ENCODE measurements around the gene OLA1. TPM values are rescaled to one million over a fixed set of nuclear protein-coding genes. Genes with fewer than 3 reads are reported as not detected.

OLA1 gene
- total RNA-seq, 1 donor from 2014 or later: 103 TPM

DNA sequence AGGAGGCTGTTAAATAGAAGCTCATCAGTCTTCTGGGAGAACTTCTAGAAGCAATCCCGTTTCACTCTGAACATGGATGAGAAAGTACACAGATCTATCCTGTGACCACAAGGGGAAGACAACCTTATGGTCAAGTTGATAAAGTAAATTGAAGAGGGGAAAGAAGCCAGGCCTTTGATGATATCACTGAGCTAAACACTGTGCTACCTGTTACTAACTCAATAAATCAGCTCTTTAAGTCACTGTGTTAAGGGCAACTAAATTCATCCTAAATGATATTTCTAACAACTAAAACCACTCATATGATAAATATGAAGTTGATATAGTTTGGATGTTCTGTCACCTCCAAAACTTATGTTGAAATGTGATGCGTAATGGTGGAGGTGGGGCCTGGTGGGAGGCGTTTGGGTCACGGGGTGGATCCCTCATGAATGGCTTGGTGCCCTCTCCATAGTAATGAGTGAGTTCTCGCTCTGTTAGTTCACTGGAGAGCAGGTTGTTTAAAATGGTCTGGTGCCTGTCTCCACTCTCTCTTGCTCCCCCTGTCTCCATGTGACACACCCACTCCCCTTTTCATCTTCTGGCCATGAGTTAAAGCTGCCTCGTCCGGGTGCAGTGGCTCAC, 23.6 kb downstream of the OLA1 start:
- DNase-seq: no peak

DNA sequence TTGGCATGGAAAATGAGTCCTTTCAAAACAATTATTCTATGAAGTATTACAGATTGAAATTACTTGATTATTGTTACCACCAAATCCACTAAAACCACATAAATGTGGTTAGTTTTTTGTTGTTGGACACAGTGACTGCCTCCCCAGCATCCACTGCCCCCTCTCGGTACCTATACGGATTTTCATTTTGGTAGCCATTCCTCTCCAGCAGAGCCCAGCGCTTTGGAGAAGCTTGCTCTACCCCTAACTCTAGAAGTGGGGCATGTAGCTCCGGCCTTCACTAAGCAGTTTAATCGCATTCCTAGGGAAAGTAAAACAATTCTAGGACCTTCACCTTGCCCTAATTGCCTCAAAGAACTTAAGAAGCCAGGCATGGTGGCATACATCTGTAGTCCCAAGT, 24.2 kb downstream of the OLA1 start:
- no peak for DNase-seq

DNA sequence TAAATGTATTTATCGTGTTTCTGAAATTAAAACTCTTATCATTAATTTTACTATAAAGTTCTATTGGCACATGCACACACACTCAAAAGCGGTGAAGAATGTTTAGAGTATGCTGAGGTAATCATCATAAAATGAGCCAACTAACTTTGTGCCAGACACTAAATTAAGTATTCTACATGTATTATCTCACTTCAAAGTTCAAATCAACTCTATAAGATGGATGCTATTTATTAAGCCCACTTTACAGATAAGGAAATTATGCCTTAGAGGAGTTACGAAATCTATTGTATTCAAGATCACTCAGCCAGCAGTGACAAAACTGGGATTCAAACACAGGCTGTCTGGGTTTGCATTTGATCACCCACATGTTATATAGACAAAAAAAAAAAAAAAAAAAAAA, 24.9 kb downstream of the OLA1 start:
- no peak for DNase-seq

DNA sequence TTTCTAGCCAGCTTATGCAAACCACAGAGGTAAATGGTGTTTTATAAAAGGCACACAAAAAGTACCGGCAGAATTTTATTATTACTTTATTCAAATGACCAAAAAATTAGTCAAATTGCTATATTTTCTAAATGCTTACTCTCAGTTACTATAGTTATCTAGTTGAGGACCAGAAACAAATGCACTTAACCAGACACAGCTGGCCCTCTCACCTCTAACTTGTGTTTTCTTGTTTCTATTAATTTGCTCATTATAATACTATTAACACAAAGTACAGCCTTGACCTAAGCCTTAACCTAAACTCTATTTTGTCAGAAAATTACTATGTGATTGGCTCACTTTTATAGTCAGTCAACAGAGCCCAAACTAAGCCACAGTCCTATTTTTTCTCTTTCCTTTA, 26.2 kb downstream of the OLA1 start:
- DNase-seq: no peak

DNA sequence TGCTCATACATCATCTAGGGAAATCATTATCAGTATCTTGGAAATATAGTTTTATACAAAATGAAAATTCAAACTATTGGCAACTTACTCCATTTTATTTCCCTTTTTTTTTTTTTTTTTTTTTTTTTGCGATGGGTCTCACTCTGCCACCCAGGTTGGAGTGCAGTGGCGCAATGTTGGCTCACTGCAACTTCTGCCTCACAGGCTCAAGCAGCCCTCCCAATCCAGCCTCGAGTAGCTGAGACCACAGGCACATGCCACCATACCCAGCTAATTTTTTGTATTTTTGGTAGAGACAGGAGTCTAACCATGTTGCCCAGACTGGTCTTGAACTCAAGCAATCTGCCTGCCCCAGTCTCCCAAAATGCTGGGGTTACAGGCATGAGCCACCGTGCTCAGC, 29.0 kb downstream of the OLA1 start:
- no peak for DNase-seq

DNA sequence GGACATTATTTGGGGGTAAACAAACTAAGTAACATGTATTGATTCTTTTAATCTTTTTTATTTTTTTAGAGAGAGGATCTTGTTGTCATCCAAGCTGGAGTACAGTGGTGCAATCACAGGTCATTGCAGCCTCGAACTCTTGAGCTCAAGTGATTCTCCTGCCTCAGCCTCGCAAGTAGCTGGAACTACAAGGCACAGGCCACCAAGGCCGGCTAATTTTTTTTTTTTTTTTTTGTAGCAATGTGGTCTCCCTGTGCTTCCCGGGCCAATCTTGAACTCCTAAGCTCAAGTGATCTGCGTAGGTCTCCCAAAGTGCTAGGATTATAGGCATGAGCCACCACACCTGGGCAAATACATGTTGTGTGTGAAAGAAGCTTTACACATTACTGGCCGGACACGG, 29.6 kb downstream of the OLA1 start:
- no peak for DNase-seq

DNA sequence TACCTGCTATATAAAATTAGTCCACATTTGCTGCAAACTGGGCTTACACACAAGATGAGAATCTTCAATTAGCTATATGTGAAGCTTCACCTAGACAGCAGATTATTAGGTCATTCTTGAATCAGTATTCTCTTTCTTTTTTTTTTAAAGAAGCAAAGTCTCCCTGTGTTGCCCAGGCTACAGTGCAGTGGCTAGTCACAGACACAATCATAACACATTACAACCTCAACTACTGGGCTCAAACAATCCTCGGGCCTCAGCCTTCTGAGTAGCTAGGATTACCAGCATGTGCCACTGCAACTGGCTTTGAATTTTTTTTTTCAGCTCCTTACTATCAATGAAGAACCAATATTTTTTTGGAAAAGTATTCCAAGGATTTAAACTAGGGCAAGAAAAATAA, 30.5 kb downstream of the OLA1 start:
- no peak for DNase-seq

DNA sequence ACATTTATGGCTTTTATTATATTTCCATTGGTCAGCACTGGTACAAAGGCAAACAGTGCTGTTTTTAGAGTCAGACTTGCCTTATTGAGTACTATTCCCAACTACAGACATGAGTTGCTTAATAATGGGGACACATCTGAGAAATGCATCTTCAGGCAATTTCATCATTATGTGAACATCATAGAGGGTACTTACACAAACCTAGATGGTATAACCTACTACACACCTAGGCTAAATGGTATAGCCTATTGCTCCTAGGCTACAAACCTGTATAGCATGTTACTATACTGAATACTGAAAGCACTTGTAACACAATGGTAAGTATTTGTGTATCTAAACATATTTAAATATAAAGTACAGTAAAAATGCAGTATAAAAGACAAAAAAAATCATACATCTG, 36.4 kb downstream of the OLA1 start:
- DNase-seq: no peak

DNA sequence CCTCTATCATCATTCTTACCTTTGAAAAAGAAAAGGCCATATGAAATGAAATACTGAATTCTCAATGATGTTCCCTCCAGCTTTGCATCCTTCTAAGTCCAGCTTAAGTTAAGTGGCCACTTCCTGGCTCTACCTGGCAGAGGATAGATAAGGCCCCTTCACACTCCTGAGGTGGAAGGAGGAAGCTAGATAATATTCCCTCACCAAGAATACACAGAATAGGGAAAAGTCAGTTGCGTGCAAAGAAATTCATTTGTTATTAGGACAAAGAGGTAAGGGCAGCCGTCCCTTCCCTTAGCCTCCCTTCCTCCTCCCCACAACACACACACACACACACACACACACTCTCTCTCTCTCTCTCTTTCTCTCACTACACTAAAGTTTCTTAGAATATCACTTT, 37.5 kb downstream of the OLA1 start:
- DNase-seq: no peak

DNA sequence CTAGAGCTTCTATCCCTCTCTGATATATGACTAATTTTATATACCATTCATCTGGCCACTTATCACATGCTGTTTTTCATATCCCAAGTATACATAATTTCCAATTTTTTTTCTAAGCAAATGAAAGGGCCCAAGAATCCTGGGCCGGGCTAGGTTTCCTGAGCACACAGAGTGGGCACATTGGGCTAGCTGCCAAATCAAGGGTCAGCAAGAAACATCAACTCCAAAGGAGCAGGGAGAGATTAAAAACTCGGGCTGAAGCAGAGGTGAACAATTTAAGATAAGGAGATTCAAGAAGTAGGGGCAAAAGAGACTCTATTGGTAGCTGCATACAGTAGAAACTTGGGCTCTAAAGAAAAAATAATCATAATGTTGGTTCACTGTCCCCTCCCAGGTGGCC, 39.0 kb downstream of the OLA1 start:
- no peak for DNase-seq

DNA sequence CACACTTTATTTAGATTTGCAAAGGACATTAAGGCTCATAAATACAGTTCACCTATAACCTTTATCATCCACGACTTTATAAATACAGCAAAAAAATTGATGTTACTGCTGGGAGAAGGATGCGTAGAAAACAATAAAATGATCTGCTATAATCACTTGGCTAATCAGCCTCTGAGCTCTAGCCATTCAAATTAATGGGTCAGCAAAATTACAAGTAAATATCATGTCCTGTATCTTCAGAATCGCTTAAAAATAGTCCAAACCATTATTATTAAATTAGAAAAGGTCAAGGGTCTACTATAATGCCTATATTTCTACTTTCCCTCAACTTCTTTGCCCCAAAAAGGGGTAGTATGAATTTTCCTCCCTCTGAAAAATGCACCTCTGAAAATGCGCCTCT, 40.3 kb downstream of the OLA1 start:
- no peak for DNase-seq

DNA sequence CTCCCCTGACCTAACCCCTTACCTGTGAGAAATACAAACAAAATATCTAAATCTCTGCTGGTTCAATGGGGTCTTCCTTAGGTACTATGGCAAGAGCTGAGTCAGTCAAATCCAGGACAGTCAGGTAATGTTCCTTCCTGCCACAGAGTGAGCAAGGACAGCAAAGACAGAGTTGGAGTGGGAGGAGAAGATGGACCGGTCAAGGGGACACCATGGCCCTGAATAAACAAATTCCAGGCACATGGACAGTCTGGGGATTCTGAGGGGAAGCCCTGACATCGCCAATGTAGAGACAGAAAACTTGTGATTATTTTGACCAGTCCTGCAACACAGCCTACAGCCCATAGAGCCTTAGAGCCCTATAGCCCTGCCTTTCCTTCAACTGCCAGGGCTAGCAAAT, 42.8 kb downstream of the OLA1 start:
- DNase-seq: no peak

DNA sequence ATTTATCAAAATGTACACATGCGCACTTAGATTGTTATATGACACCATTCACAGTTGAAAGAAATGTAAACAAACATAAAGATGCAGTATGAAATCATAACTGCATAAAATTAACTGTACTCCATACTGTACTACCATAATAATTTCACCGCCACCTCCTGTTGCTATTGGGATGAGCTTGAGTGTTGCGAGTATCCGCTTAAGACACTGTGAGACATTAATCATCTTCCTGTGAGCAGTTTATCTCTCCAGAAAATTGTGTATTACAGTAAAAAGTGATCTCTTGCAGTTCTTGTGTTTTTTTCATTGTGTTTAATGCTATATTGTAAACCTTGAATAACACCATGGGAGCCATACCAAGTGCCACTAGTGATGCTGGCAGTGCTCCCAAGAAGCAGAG, 46.1 kb downstream of the OLA1 start:
- DNase-seq: no peak

DNA sequence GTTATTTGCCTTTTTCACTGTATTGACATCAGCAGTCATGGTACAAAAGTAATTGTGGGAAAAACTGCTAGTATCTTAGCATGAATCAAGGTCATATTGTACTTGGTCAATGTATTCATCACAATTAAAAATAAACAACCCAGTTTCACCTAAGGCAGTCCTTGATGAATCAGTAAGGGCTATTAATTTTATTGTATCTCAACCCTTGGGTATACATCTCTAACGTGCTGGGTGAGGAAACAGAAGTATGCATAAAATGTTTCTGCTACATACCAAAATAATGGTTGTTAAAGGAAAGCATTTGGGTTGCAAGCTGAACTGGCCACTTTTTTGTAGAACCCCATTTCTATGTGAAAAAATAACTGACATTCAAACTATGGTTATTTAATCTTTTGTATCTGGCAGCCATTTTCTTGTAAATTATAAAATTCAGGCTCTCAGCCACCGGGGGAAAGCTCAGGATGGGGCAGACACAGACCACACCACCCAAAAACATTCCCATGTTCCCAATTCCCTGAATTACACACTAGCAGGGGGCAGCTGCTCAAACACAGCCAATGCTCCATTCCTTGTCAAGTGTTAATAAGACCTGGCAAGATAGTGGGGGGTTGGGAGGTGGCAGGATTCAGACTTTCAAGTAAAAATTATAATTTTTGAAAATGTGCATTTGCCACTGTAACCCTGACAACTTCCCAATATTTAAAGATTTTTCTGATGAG, 49.3 kb downstream of the OLA1 start:
- no peak for DNase-seq

DNA sequence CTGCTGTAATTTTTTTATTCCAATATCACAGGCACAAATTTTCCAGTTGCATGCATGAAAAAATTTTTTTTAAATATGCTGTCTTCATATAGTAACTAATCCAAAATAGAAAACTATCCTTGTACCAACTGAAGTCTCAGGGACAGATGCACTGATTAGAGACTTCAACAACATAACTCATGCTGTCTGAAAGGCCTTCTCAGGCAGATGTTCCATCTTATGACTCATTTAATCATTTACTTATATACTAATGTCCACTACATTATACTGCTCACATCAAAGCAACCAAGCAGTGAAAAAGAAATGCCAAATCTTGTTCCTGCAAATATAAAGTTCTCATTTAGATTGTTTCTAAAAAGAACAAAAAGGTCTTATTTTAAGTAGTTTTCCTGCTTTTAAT, 53.1 kb downstream of the OLA1 start:
- DNase-seq: peak; percentile 6

DNA sequence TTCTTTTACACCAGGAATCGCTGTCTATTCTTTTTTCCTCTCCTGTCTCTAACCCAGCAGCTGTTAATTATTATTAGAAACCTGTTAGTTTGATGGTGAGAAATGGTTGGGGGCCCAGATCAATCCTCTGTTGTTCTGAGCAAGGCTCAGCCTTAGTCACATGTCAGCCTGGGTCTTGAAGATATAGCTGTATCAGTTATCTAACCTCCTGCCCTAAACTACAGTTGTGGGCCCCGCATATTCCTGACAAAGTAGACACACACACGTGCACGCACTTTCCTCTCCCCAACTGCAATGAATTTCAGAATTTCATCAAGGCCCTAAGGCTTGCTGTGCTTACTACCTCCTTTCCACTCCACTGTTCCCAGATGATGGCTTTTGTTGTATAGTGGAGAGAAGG, 54.6 kb downstream of the OLA1 start:
- DNase-seq: no peak

DNA sequence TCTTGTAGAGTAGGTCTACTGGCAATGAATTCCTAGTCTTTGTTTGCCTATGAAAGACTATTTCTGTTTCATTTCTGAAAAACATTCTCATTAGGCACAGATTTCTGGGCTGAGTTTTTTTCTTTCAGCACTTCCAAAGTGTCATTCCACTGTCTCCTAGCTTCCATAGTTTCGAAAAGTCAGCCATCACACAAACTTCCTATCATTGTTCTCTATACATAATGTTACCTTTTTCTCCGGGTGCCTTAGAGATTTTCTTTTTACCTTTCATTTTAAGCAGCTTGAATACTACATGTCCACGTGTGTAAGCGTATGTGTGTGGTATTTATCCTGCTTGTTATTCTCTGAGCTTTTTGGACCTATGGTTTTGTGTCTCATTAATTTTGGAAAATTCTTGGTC, 55.7 kb downstream of the OLA1 start:
- no peak for DNase-seq

DNA sequence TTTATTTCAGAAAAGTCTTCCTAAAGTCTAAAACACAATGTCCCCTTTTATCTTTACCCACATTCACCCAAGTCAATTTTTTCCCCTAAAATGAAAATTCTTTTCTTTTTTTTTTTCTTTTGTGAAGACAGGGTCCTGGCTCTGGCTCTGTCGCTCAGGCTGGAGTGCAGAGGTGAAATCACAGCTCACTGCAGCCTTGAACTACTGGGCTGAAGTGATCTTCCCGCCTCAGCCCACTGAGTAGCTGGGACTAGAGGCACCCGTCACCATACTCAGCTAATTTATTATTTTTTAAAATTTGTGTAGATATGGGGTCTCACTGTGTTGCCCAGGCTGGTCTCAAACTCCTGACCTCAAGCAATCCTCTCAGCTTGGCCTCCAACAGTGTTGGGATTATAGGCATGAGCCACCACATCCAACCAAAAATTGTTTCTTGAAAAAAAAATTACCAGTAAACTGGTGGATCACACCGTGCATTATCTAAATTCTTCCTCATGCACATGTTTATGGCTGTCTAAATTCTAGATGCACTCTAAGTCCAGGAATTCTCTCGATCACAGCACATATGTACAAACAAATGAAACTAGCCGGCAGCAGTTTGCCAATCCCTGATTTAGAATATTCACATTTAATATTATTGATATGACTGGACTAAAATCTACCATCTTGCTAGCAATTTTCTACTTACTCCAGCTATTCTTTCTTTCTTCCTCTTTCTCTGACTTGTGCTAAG, 56.8 kb downstream of the OLA1 start:
- no peak for DNase-seq

DNA sequence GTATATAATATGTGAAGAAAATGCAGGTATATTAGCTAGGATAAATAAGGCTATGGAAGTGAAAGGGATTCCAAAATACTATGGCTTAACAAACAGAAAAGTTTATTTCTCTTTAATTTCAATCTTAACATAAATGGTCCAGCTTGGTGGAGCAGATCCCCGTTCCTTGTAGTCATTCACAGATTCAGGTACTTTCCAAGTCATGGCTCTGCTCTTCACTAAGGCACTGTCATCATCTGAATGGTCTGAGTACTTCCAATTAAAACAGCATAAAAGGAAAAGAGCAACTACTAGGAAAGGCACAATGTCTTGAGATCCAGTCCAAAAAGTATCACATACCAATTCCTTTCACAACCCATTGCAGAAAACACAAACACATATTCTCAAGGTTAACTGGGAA, 63.4 kb downstream of the OLA1 start:
- DNase-seq: no peak

DNA sequence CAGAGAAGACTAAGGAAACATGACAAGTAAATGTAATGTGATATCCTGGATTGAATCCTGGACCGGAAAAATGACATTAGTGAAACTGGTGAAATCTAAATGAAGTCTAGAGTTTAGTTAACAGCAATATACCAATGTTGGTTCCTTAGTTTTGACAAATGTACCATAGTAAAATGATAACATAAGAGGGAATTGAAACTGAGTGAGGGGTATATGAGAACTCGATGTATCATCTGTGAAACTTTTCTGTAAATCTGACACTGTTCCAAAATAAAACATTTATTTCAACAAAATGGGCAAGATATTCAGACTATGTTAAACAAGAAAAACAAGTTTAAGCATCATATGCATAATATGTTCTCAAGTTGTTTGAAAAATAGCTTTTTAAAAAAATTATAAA, 63.8 kb downstream of the OLA1 start:
- no peak for DNase-seq

DNA sequence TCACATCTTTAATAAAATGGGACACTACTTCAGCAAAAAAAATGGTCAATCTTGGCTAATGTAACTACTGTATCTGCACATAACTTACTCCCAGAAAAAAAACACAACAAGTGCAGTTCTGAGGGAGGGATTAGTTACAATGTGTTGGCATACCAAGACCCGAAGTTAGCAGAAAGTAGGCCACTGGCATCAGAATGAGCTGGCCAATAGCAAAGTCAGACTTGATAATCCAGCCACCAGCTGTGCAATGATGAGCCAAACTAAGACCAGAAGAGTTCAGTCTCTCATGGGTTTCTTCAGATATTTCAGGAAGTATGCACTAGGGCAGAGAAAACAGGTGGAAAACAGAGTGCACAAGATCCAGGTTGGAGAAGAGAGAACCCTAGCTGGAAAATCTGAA, 65.3 kb downstream of the OLA1 start:
- peak; percentile 3 for DNase-seq

DNA sequence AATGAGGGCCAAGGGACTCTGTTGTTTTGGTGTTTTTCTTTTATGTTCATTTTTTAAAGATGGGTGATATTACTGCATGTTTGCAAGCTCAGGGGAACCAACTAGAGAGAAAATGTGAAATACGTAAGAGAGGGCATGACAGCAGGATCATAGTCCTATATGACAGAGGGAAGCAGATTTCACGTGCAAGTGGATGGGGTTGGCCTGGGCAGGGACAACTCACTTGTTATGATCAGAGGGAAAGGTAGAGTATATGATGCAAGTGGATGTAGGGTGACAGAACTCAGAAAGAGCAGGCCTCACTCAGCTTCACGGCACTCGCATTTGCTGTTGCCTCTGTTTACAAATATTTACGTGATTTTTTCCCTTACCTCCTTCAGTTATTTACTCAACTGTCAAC, 67.0 kb downstream of the OLA1 start:
- no peak for DNase-seq

DNA sequence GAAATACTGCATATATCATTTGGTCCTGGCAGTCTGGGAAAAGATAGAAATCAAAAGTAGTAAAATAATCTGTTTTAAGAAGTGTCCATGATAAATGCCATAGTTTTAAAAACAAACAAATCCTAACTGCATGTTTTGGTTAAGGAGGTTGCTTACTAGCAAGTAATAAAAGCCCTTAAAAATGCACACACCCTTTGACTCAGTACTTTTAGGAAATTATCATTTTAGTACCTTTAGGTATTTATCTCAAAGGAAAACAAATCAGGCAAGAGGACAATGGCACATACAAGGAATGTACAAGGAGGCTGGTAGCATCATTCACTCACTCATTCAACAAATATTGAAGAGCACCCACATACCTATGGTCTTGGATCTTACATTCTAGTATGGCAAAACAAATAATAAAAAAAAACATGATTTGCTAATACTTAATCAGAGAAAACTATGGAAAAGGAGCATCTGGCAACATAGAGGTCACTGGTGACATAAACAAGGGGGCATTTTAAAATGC, 67.6 kb downstream of the OLA1 start:
- DNase-seq: no peak

Measured in tongue (tissue), 2 donors.